ENCODE data around the gene GATAD2A.
A peak's percentile ranks its signal among the peaks of the same experiment; 100 is the strongest.

The GATAD2A gene

DNA sequence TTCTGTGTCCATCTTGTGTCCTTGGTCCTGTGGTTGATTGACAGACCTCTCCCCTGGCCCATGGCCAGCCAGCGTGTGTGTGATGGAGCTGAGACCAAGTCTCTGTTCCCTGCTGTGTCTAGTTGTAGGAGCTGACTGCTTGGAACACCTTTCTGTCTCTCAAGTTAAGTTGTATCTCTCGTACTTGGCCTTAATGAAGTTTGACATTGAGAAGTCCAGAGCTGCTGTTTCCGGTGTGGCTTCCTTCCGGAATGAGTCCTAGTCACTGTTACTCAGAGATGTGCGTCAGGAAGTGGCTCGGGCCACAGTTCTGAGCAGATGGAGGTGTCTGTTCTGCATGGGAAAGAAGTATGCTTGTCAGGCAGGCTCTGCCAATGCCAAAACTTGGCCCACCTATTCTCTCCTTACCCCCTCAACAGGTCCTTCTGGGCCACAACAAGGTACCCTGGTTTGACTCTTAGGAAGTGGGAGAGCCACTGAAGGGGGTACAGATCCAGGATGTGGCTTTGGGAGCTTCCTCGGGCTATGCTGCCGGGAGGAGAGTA lies 54.3 kb downstream of the GATAD2A start:
- Histone ChIP-seq H3K14ac (ENCODE audit: low read length in 2 of 2) (peak overlapping the region in 1 of 2 experiments; percentile 91), H3K4me3 (ENCODE audit: insufficient read depth in 1 of 2, low read depth in 1 of 2, low read length in 2 of 2) (peak overlapping the region in 1 of 2 experiments; percentile 50), H4K8ac (ENCODE audit: low read length) (peak overlapping the region; percentile 95), H3K9me3 (ENCODE audit: control insufficient read depth, low read length) (no peaks in the 10 kb centered on the region), H2BK5ac (ENCODE audit: low read depth, low read length, poor library complexity, severe bottlenecking) (no peak overlapping the region), H3K79me1 (replicated peaks; ENCODE audit: low read length, poor library complexity, severe bottlenecking) (peaks cover 9% of the 10 kb centered on the region), H3K4me1 (ENCODE audit: control insufficient read depth, insufficient read depth, low read depth, low read length) (peaks cover 63% of the 10 kb centered on the region), H3K36me3 (ENCODE audit: control insufficient read depth in 1 of 2, insufficient read depth in 2 of 2, low read depth in 1 of 2, low read length in 2 of 2) (peaks cover 3 to 6% of the 10 kb centered on the region in 2 experiments), H2BK15ac (ENCODE audit: low read depth, poor library complexity, severe bottlenecking) (peak overlapping the region; percentile 73), H3K27ac (ENCODE audit: low read length, poor library complexity, severe bottlenecking) (peak overlapping the region; percentile 48), H2BK12ac (ENCODE audit: low read length in 2 of 2) (peak overlapping the region; percentile 85 to 87), H2AK5ac (ENCODE audit: low read length, severe bottlenecking) (peak overlapping the region; percentile 47), H3K23ac (ENCODE audit: low read length in 2 of 2) (peak overlapping the region in 1 of 2 experiments; percentile 49), H2BK120ac (ENCODE audit: low read depth, low read length) (peak overlapping the region; percentile 85), H4K91ac (ENCODE audit: low read length) (peak overlapping the region; percentile 97), H3K4ac (ENCODE audit: low read depth in 1 of 2, low read length in 2 of 2) (peak overlapping the region; percentile 86 to 93), H3K4me2 (ENCODE audit: low read length, poor library complexity, severe bottlenecking) (no peak overlapping the region), H3K27me3 (ENCODE audit: control insufficient read depth in 1 of 2, insufficient read depth in 1 of 2, low read length in 2 of 2) (no peaks in the 10 kb centered on the region), H3K9ac (ENCODE audit: low read length) (peak overlapping the region; percentile 85), H3K18ac (ENCODE audit: low read depth in 1 of 2, low read length in 2 of 2) (peak overlapping the region; percentile 93 to 96), H2AFZ (ENCODE audit: low read depth, low read length) (no peak overlapping the region)
- peak; percentile 89 for DNase-seq
- 30% methylated on average over 7 of the region's 8 CpGs for WGBS

DNA sequence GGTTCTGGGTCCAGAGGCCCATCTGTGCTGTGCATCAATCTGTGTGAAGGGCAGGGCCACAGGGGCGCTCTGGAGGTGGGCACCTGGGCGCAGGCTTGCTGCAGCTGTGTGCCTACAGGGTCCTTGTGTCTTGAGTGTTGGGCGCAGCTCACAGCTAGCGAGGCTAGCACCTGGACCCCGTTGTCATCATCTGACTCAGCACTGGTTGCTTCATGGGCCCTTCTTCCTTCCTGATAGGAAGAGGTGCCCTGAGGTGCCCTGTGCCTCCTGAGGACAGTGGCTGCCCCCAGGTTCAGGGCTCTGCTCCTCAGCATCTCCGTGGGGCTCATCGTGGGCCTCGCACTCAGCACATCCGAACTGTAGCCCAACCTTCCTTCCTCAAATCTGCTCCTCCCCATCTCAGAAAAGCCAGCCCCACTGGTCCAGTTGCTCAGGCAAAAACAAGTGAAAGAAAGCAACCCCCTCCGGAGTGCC lies 54.8 kb downstream of the GATAD2A start:
- peak overlapping the region; percentile 73 for H2BK15ac ChIP-seq (ENCODE audit: low read depth, poor library complexity, severe bottlenecking)

DNA sequence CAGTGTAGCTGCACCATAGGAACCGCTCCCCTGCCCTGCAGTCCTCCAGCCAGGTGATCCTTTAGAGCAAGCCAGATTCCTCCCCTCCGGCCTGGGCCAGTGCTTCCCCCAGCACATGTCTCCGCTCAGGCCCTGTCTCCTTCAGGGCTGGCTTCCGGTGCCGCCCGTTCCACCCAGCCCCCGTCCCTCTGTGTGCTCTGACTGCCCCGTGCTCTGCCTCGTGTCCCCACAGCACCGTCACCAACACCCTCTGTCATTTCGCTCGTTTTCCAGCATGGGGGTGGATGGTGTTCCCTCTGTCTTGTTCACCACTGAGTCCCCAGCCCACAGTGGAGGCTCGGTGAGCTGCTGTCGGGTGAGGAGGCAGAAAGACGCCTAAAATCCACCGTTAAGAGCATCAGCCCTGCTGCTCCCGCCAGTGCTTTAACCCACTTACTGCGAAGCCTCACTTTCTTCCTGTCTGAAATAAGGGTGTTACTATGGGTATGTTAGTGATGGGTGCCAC lies 55.3 kb downstream of the GATAD2A start:
- H3K27me3 ChIP-seq (ENCODE audit: control insufficient read depth in 1 of 2, insufficient read depth in 1 of 2, low read length in 2 of 2) = no peaks in the 10 kb centered on the region
- H3K23ac ChIP-seq (ENCODE audit: low read length in 2 of 2) = peak overlapping the region in 1 of 2 experiments; percentile 59
- no peak overlapping the region for H2BK5ac ChIP-seq (ENCODE audit: low read depth, low read length, poor library complexity, severe bottlenecking)
- H3K4me2 ChIP-seq (ENCODE audit: low read length, poor library complexity, severe bottlenecking) = no peak overlapping the region
- H3K9me3 ChIP-seq (ENCODE audit: control insufficient read depth, low read length) = no peaks in the 10 kb centered on the region
- H3K27ac ChIP-seq (ENCODE audit: low read length, poor library complexity, severe bottlenecking) = peak overlapping the region; percentile 2
- peaks cover 70% of the 10 kb centered on the region for H3K4me1 ChIP-seq (ENCODE audit: control insufficient read depth, insufficient read depth, low read depth, low read length)
- H3K9ac ChIP-seq (ENCODE audit: low read length) = peak overlapping the region; percentile 85
- H3K36me3 ChIP-seq (ENCODE audit: control insufficient read depth in 1 of 2, insufficient read depth in 2 of 2, low read depth in 1 of 2, low read length in 2 of 2) = peaks cover 11 to 16% of the 10 kb centered on the region in 2 experiments
- H3K14ac ChIP-seq (ENCODE audit: low read length in 2 of 2) = peak overlapping the region in 1 of 2 experiments; percentile 89
- 35% methylated on average over 18 of the region's 18 CpGs for WGBS
- H2BK12ac ChIP-seq (ENCODE audit: low read length in 2 of 2) = peak overlapping the region; percentile 85
- peak overlapping the region; percentile 85 for H2BK120ac ChIP-seq (ENCODE audit: low read depth, low read length)
- DNase-seq = peak; percentile 57
- H3K4ac ChIP-seq (ENCODE audit: low read depth in 1 of 2, low read length in 2 of 2) = peak overlapping the region; percentile 75 to 93
- peak overlapping the region in 1 of 2 experiments; percentile 47 for H3K4me3 ChIP-seq (ENCODE audit: insufficient read depth in 1 of 2, low read depth in 1 of 2, low read length in 2 of 2)
- H2AK5ac ChIP-seq (ENCODE audit: low read length, severe bottlenecking) = peak overlapping the region; percentile 47
- H4K91ac ChIP-seq (ENCODE audit: low read length) = peak overlapping the region; percentile 97
- no peak overlapping the region for H2AFZ ChIP-seq (ENCODE audit: low read depth, low read length)
- H2BK15ac ChIP-seq (ENCODE audit: low read depth, poor library complexity, severe bottlenecking) = no peak overlapping the region
- peak overlapping the region; percentile 95 for H4K8ac ChIP-seq (ENCODE audit: low read length)
- H3K79me1 ChIP-seq (replicated peaks; ENCODE audit: low read length, poor library complexity, severe bottlenecking) = peaks cover 18% of the 10 kb centered on the region
- H3K18ac ChIP-seq (ENCODE audit: low read depth in 1 of 2, low read length in 2 of 2) = peak overlapping the region; percentile 93 to 96

More for the DNA sequence above, 54.8 kb downstream of the GATAD2A start:
- H3K9ac ChIP-seq (ENCODE audit: low read length) = peak overlapping the region; percentile 85
- peak overlapping the region; percentile 48 for H3K27ac ChIP-seq (ENCODE audit: low read length, poor library complexity, severe bottlenecking)
- H2BK120ac ChIP-seq (ENCODE audit: low read depth, low read length) = peak overlapping the region; percentile 85
- H2AK5ac ChIP-seq (ENCODE audit: low read length, severe bottlenecking) = peak overlapping the region; percentile 47
- H2AFZ ChIP-seq (ENCODE audit: low read depth, low read length) = no peak overlapping the region
- H3K79me1 ChIP-seq (replicated peaks; ENCODE audit: low read length, poor library complexity, severe bottlenecking) = peaks cover 13% of the 10 kb centered on the region
- peaks cover 6 to 11% of the 10 kb centered on the region in 2 experiments for H3K36me3 ChIP-seq (ENCODE audit: control insufficient read depth in 1 of 2, insufficient read depth in 2 of 2, low read depth in 1 of 2, low read length in 2 of 2)
- peak; percentile 43 for DNase-seq
- peaks cover 65% of the 10 kb centered on the region for H3K4me1 ChIP-seq (ENCODE audit: control insufficient read depth, insufficient read depth, low read depth, low read length)
- no peak overlapping the region for H3K4me2 ChIP-seq (ENCODE audit: low read length, poor library complexity, severe bottlenecking)
- H2BK12ac ChIP-seq (ENCODE audit: low read length in 2 of 2) = peak overlapping the region; percentile 85 to 87
- H3K18ac ChIP-seq (ENCODE audit: low read depth in 1 of 2, low read length in 2 of 2) = peak overlapping the region; percentile 93 to 96
- H3K23ac ChIP-seq (ENCODE audit: low read length in 2 of 2) = peak overlapping the region in 1 of 2 experiments; percentile 49
- no peaks in the 10 kb centered on the region for H3K27me3 ChIP-seq (ENCODE audit: control insufficient read depth in 1 of 2, insufficient read depth in 1 of 2, low read length in 2 of 2)
- peak overlapping the region; percentile 95 for H4K8ac ChIP-seq (ENCODE audit: low read length)
- WGBS = 78% methylated on average over 10 of the region's 10 CpGs
- H3K4ac ChIP-seq (ENCODE audit: low read depth in 1 of 2, low read length in 2 of 2) = peak overlapping the region; percentile 86 to 93
- H4K91ac ChIP-seq (ENCODE audit: low read length) = peak overlapping the region; percentile 97
- peak overlapping the region in 1 of 2 experiments; percentile 47 for H3K4me3 ChIP-seq (ENCODE audit: insufficient read depth in 1 of 2, low read depth in 1 of 2, low read length in 2 of 2)
- peak overlapping the region in 1 of 2 experiments; percentile 89 for H3K14ac ChIP-seq (ENCODE audit: low read length in 2 of 2)
- no peak overlapping the region for H2BK5ac ChIP-seq (ENCODE audit: low read depth, low read length, poor library complexity, severe bottlenecking)
- no peaks in the 10 kb centered on the region for H3K9me3 ChIP-seq (ENCODE audit: control insufficient read depth, low read length)

DNA sequence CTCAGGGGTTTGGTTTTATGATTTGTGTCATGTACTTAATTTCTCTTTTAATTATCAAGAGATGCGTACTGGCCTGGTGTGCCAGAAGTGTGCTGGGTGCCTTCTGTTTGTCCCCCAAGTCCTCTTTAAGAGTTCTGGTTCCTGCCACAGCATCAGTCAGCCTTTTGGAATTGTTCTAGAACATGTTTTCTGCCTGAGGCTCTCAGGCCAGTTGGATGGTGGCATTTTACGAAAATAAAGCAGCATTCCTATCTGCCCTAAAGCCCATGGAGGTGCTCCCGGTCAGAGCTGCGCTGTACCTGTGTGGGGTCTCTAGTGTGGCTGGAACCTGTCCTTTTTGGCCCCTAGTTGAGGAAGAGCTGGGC lies 55.8 kb downstream of the GATAD2A start:
- Histone ChIP-seq H2BK12ac (ENCODE audit: low read length in 2 of 2) (peak overlapping the region in 1 of 2 experiments; percentile 92), H3K79me1 (replicated peaks; ENCODE audit: low read length, poor library complexity, severe bottlenecking) (peaks cover 17% of the 10 kb centered on the region), H2BK120ac (ENCODE audit: low read depth, low read length) (no peak overlapping the region), H2BK5ac (ENCODE audit: low read depth, low read length, poor library complexity, severe bottlenecking) (no peak overlapping the region), H3K27ac (ENCODE audit: low read length, poor library complexity, severe bottlenecking) (peak overlapping the region; percentile 2), H2BK15ac (ENCODE audit: low read depth, poor library complexity, severe bottlenecking) (no peak overlapping the region), H3K4me3 (ENCODE audit: insufficient read depth in 1 of 2, low read depth in 1 of 2, low read length in 2 of 2) (no peak overlapping the region), H3K14ac (ENCODE audit: low read length in 2 of 2) (peak overlapping the region in 1 of 2 experiments; percentile 6), H3K4me1 (ENCODE audit: control insufficient read depth, insufficient read depth, low read depth, low read length) (peaks cover 69% of the 10 kb centered on the region), H3K4me2 (ENCODE audit: low read length, poor library complexity, severe bottlenecking) (no peak overlapping the region), H4K8ac (ENCODE audit: low read length) (peak overlapping the region; percentile 78), H2AK5ac (ENCODE audit: low read length, severe bottlenecking) (peak overlapping the region; percentile 66), H3K9ac (ENCODE audit: low read length) (peak overlapping the region; percentile 85), H3K36me3 (ENCODE audit: control insufficient read depth in 1 of 2, insufficient read depth in 2 of 2, low read depth in 1 of 2, low read length in 2 of 2) (peaks cover 15 to 20% of the 10 kb centered on the region in 2 experiments), H2AFZ (ENCODE audit: low read depth, low read length) (no peak overlapping the region), H3K27me3 (ENCODE audit: control insufficient read depth in 1 of 2, insufficient read depth in 1 of 2, low read length in 2 of 2) (no peaks in the 10 kb centered on the region), H4K91ac (ENCODE audit: low read length) (peak overlapping the region; percentile 95), H3K9me3 (ENCODE audit: control insufficient read depth, low read length) (no peaks in the 10 kb centered on the region), H3K23ac (ENCODE audit: low read length in 2 of 2) (no peak overlapping the region), H3K4ac (ENCODE audit: low read depth in 1 of 2, low read length in 2 of 2) (peak overlapping the region in 1 of 2 experiments; percentile 91), H3K18ac (ENCODE audit: low read depth in 1 of 2, low read length in 2 of 2) (peak overlapping the region; percentile 50 to 63)
- WGBS = 96% methylated on average over 4 of the region's 4 CpGs
- no peak for DNase-seq

All from mesenchymal stem cell (in vitro differentiated cells and primary cell).